ENCODE data around the gene TSHZ2.

DNA sequence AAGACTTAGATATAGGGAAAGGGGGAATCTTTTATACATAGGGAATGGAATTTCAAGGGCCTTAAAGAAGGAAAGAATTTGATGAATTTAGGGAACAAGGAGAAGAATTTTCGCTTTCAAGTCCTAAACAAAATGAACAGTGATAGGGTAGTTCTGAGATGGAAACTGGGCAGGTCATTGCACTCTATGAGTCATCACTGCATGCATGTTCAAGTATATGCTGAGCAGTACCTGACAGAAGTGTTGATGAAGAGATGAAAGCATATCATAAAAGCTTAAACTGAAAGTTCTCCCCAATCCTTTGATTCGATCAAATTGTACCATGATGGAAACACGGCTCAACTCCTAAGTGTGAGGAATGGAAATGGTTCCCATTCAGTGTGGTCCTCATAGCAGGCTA, 271.0 kb downstream of the TSHZ2 start:
- TF ChIP-seq, protein P1, sequence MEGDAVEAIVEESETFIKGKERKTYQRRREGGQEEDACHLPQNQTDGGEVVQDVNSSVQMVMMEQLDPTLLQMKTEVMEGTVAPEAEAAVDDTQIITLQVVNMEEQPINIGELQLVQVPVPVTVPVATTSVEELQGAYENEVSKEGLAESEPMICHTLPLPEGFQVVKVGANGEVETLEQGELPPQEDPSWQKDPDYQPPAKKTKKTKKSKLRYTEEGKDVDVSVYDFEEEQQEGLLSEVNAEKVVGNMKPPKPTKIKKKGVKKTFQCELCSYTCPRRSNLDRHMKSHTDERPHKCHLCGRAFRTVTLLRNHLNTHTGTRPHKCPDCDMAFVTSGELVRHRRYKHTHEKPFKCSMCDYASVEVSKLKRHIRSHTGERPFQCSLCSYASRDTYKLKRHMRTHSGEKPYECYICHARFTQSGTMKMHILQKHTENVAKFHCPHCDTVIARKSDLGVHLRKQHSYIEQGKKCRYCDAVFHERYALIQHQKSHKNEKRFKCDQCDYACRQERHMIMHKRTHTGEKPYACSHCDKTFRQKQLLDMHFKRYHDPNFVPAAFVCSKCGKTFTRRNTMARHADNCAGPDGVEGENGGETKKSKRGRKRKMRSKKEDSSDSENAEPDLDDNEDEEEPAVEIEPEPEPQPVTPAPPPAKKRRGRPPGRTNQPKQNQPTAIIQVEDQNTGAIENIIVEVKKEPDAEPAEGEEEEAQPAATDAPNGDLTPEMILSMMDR (conservative IDR thresholded peaks at IDR 0.05; ENCODE audit: low read depth, low read length): no peak
- no peak for TF ChIP-seq POLR2A (IDR thresholded peaks at IDR 0.05; ENCODE audit: low read depth, low read length)
- no peak for TF ChIP-seq RAD21 (IDR thresholded peaks at IDR 0.05; ENCODE audit: low read length)
- no peak for TF ChIP-seq BHLHE40 (IDR thresholded peaks at IDR 0.05; ENCODE audit: low read depth, low read length)
- TF ChIP-seq RFX5 (IDR thresholded peaks at IDR 0.05; ENCODE audit: low read depth, low read length): no peak
- no peak for TF ChIP-seq MXI1 (IDR thresholded peaks at IDR 0.05; ENCODE audit: borderline replicate concordance, low read depth, low read length)
- TF ChIP-seq MAZ (IDR thresholded peaks at IDR 0.05; ENCODE audit: borderline replicate concordance, low read depth, low read length): no peak
- no peak for TF ChIP-seq SMC3 (IDR thresholded peaks at IDR 0.05; ENCODE audit: low read depth, low read length)
- TF ChIP-seq MAFK (IDR thresholded peaks at IDR 0.05; ENCODE audit: low read depth, low read length): no peak
- no peak for TF ChIP-seq RCOR1 (IDR thresholded peaks at IDR 0.05; ENCODE audit: insufficient replicate concordance, low read length)
- TF ChIP-seq, protein P2, sequence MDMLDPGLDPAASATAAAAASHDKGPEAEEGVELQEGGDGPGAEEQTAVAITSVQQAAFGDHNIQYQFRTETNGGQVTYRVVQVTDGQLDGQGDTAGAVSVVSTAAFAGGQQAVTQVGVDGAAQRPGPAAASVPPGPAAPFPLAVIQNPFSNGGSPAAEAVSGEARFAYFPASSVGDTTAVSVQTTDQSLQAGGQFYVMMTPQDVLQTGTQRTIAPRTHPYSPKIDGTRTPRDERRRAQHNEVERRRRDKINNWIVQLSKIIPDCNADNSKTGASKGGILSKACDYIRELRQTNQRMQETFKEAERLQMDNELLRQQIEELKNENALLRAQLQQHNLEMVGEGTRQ (IDR thresholded peaks at IDR 0.05; ENCODE audit: low read depth, low read length): no peak
- TF ChIP-seq CEBPB (IDR thresholded peaks at IDR 0.05; ENCODE audit: low read depth, low read length): no peak

Data from IMR-90 (cell line).